C4-2B (cell line): ENCODE results near the gene CD164L2.

Experiments used
- H3K27ac ChIP-seq: fragments of 450-650 bp; 2 replicates; pipeline ENCODE4 v1.5.1; 2017
- ZFX ChIP-seq: fragments of 450-650 bp; IDR thresholded peaks from 2 replicates; pipeline ENCODE4 v1.6.1; 2017
- TF ChIP-seq, protein P1 (sequence below): fragments of 450-650 bp; conservative IDR thresholded peaks from 2 replicates; pipeline ENCODE4 v1.5.1; 2017; ENCODE audit warnings: mild to moderate bottlenecking

The CD164L2 gene

DNA sequence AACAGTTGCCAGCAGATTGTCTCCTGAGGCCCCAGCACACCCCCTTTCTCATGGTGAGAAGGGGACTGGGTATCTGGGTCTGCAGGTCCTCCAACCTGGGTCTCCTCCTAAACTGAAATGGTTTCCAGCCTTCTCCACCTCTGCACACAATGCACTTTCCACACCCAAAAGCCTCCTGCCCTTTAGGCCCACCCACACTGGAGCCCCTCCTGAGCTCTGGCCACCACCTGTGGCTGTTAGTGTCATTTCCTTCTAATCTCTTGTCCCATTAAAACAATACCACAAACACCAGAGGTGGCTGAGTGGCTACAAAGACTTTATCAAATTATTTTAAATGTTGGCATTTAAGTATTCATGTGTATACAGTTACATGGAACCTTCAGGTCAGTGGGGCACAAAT lies 20.8 kb upstream of the CD164L2 start:
- TF ChIP-seq, protein P1, sequence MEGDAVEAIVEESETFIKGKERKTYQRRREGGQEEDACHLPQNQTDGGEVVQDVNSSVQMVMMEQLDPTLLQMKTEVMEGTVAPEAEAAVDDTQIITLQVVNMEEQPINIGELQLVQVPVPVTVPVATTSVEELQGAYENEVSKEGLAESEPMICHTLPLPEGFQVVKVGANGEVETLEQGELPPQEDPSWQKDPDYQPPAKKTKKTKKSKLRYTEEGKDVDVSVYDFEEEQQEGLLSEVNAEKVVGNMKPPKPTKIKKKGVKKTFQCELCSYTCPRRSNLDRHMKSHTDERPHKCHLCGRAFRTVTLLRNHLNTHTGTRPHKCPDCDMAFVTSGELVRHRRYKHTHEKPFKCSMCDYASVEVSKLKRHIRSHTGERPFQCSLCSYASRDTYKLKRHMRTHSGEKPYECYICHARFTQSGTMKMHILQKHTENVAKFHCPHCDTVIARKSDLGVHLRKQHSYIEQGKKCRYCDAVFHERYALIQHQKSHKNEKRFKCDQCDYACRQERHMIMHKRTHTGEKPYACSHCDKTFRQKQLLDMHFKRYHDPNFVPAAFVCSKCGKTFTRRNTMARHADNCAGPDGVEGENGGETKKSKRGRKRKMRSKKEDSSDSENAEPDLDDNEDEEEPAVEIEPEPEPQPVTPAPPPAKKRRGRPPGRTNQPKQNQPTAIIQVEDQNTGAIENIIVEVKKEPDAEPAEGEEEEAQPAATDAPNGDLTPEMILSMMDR: no peak
- TF ChIP-seq ZFX: no peak
- no peak overlapping the region for H3K27ac ChIP-seq

DNA sequence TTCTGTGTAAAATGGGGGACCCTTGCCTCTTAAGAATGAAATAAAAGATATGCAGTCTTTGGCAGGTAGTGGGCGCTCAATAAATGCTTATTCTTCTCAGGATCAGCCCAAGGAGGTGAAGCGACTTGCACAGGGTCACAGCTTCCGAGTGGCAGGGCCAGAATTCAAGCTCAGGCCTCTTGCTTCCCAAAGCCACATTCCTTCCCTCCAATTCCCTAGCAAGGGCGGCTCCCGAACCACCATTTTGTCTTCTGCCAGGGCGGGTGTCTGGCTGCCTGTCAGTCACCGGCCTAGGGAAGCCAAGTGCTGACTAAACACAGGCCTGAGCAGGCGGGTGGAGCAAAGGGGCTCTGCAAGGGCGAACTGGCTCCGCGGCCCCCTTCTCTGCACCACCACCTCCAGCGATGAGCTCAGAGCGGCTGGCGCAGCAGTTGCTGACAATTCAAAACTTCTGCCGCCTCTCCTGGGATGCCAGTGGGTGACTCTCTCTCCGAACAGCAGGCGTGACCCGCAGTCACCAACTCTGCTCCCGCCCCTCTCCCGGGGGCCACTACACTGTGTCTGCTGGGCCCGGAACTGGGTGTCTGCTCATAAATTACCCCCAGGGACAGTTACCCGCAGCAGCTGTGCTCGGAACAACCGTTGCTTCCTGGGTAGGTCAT lies 20.1 kb upstream of the CD164L2 start:
- TF ChIP-seq ZFX: no peak
- TF ChIP-seq, protein P1: no peak
- no peak overlapping the region for H3K27ac ChIP-seq

DNA sequence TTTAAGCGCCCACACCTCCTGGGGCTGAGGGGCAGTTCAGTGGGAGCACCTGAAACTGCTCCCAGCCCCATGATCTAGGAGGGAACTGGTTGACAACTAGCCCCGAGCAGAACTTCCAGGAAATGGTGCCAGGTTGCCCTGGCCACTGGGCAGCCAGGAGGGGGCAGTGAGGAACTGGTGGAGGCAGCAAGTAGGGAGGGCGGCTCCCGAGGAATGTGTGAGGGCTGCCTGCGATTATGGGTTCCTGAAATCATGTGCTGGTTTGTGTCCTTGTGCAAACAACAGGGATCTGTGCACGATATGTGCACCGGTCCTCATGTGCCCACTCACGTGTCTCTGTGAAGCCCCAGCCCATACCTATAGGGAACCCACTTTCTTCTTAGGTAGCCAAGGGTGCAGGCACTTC lies 19.2 kb upstream of the CD164L2 start:
- TF ChIP-seq, protein P1: no peak; the same call in 1 of the 2 replicates
- TF ChIP-seq ZFX: no peak
- H3K27ac ChIP-seq: no peak overlapping the region

DNA sequence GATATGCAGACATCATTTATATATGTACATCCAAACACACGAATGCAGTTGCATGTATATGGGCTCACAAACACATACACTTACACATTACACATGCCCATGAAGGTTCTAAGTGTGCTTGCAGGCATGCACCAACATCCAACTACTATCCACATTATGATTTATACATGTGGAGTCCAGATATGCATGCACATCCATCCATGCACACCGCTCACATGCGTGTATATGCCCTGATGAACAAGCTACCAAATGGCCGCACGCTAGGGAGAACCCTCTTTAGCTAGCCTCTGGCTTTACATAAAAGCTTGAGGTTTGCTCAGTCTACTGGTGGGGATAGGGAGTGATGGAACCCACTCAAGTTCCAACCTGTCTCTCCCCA lies 17.8 kb upstream of the CD164L2 start:
- no peak overlapping the region for H3K27ac ChIP-seq
- no peak for TF ChIP-seq ZFX
- TF ChIP-seq, protein P1: no peak

DNA sequence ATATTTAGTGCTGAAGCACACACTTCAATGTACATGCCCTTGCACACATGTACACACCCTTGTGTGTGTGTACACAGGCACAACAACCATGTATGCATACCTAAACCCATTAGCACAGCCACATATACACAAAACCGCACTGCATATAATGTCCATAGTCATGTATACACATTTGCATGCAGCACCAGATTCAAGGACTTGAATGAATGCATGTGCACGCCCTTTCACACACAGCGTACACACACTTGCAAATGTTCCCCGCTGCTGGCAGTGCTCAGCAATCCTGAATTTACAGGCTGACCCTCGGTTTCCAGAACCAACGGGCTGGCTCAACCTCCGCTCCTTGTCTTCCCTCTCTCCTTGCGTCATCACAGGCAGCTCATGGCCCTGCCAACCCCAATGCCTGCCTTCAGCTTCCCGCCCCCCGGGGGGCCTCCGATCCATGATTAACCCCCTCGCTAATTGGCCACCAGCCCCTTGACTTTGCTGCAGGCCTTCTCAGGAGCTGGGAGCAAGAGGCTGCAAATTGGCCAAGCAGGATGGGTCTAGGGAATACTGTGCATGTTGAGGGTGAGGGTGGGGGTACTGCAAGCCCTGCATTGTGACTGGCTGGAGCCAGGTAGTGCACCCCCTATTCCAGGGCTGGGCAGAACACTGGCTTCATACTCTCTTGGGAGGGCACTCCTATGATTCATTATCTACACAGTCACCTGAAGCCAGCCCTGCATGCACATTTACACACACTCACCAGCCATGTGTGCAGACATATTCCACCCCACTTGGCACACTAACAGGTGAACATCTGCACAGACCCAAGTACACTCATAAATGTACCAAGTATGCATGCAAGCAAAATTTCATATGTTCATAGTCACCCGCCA lies 17.2 kb upstream of the CD164L2 start:
- H3K27ac ChIP-seq: no peak overlapping the region
- TF ChIP-seq ZFX: no peak
- TF ChIP-seq, protein P1: no peak

DNA sequence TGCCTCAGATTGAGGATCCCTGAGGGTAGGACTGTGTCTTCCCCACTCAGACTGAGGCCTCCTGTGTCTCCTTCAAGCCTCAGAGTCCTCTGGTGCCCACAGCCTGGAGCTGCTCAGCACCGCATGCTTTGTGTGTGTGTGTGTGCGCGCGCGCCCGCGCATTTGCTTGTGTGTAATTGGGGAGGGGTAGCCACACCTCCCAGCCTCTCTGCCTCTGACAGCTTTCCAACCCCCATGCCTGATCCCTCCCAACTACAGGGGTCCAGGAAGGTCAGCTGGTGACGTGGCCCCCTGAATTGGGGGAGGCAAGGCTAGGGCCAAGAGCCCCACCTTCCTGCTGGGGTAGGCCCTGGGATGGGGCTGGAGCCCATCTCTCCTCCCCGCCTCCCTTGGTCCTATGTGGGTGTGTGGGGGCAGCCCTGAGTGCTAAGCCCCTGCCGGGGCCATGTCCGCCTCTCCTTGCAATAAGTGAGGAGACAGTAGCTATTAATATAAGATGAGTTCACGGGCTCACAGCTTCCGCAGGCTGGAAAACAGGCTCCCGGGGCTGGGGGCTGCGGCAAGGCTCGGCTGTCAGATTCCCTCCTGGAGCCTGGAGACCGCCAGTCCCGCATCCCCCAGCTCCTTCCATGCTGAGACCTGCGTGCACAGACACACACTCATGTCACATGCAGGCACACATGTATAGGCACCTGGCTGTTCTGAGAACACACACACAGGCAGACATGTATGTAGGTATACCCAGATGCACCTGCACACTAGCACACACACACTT lies 16.3 kb upstream of the CD164L2 start:
- TF ChIP-seq ZFX: no peak
- TF ChIP-seq, protein P1: no peak
- H3K27ac ChIP-seq: peak overlapping the region; percentile 13; the same call in 1 of the 2 replicates
